Uterus (tissue), 4 donors: ENCODE measurements around the gene C10orf90. TPM values are rescaled to one million over a fixed set of nuclear protein-coding genes. Genes with fewer than 3 reads are reported as not detected.
"Not testable (repeated sequence)": the region's sequence is repeated elsewhere in the genome, so short reads cannot be mapped to it uniquely, and the experiment has no call there.

ENCODE experiments used
- DNase-seq, 2 donors: peaks; one replicate each; pipeline ENCODE4 v3.0.0-alpha.2; 2019 to 2020
- H3K27ac ChIP-seq, 2 donors: fragments of 200-600 bp; sonication (generic); 1 replicate in 1 of 2; 2 replicates in 1 of 2; pipeline ENCODE4 v1.5.1; 2016 to 2018
- H3K27me3 ChIP-seq, 2 donors: fragments of 200-600 bp; sonication (generic); one replicate each; pipeline ENCODE4 v1.5.1; 2018 to 2019; ENCODE audit warnings: control low read depth in 1 of 2
- H3K36me3 ChIP-seq, 2 donors: fragments of 200-600 bp; sonication (generic); one replicate each; pipeline ENCODE4 v1.5.1; 2019; ENCODE audit warnings: control low read depth in 1 of 2
- H3K4me1 ChIP-seq, 2 donors: fragments of 200-600 bp; sonication (generic); one replicate each; pipeline ENCODE4 v1.5.1; 2018 to 2019; ENCODE audit warnings: control low read depth in 1 of 2
- H3K4me3 ChIP-seq, 2 donors: fragments of 200-600 bp; sonication (generic); 1 replicate in 1 of 2; 2 replicates in 1 of 2; pipeline ENCODE4 v1.5.1; 2018 to 2019; ENCODE audit warnings: mild to moderate bottlenecking in 1 of 2
- H3K9me3 ChIP-seq, 2 donors: fragments of 200-600 bp; sonication (generic); one replicate each; pipeline ENCODE4 v1.5.1; 2019; ENCODE audit warnings: control low read depth in 1 of 2
- CTCF ChIP-seq, 4 experiments: fragments of 200-600 bp in 2 of 4; fragments of 450-650 bp in 2 of 4; sonication (generic) in 2 of 4; IDR thresholded peaks; one replicate each; pipeline ENCODE4 v1.5.1; 2016 to 2019; ENCODE audit warnings: antibody characterized with exemption in 4 of 4, mild to moderate bottlenecking in 2 of 4, moderate library complexity in 1 of 4
- POLR2A ChIP-seq, 2 donors: fragments of 450-650 bp; IDR thresholded peaks; one replicate each; pipeline ENCODE4 v1.6.1; 2016; ENCODE audit warnings: antibody characterized with exemption in 2 of 2, mild to moderate bottlenecking in 1 of 2, moderate library complexity in 1 of 2
- intact Hi-C: fragments of 100-400 bp; cut with DNase I; formaldehyde crosslinking; loops from one replicate; pipeline ENCODE4 v1.15.1; 2023; ENCODE audit warnings: low total_unique reads
- total RNA-seq, 4 donors: library from RNA; depleted of rRNA in 3 of 4; stranded (reverse); fragments of >200 nt in 3 of 4; gene quantifications; one replicate each; pipeline versions ENCODE4 v1.1.0 to v1.2.4, GENCODE V29; 2014 to 2023
- donor health status: DM: yes; HTN: yes; CAD: no.

Gene C10orf90
- total RNA-seq, 4 donors from 2014 or later, result 0.21 TPM; not detected in 3

GRCh38 chr10:126563361-126563760 is 107.1 kb downstream of the C10orf90 start:
- Histone ChIP-seq H3K27me3 (no peaks in the 10 kb centered on the region), H3K4me1 (no peaks in the 10 kb centered on the region), H3K4me3 (no peak overlapping the region), H3K36me3 (no peaks in the 10 kb centered on the region), H3K9me3 (no peaks in the 10 kb centered on the region), H3K27ac (no peak overlapping the region)
- TF ChIP-seq POLR2A (IDR thresholded peaks at IDR 0.05) (no peak), CTCF (IDR thresholded peaks at IDR 0.05) (no peak)
- DNase-seq, result no peak
- intact Hi-C loops, result no loop called here

GRCh38 chr10:126561921-126562680 is 108.4 kb downstream of the C10orf90 start:
- Histone ChIP-seq H3K36me3 (no peaks in the 10 kb centered on the region), H3K4me1 (no peaks in the 10 kb centered on the region), H3K9me3 (no peaks in the 10 kb centered on the region), H3K27ac (no peak overlapping the region), H3K4me3 (no peak overlapping the region), H3K27me3 (no peaks in the 10 kb centered on the region)
- intact Hi-C loops, result no loop called here
- TF ChIP-seq POLR2A (IDR thresholded peaks at IDR 0.05) (no peak), CTCF (IDR thresholded peaks at IDR 0.05) (no peak)
- no peak for DNase-seq

- Histone ChIP-seq H3K9me3 (no peaks in the 10 kb centered on the region), H3K4me1 (no peaks in the 10 kb centered on the region), H3K27ac (no peak overlapping the region), H3K36me3 (no peaks in the 10 kb centered on the region), H3K4me3 (no peak overlapping the region), H3K27me3 (no peaks in the 10 kb centered on the region)
- no peak for TF ChIP-seq POLR2A (IDR thresholded peaks at IDR 0.05)
- no peak for TF ChIP-seq CTCF (IDR thresholded peaks at IDR 0.05)
- no peak for DNase-seq
- intact Hi-C loops, result no loop called here
Measured at GRCh38 chr10:126561294-126561920, 109.1 kb downstream of the C10orf90 start.

GRCh38 chr10:126558881-126559280 is 111.6 kb downstream of the C10orf90 start:
- Histone ChIP-seq H3K27ac (no peak overlapping the region), H3K4me3 (no peak overlapping the region), H3K4me1 (no peaks in the 10 kb centered on the region), H3K27me3 (no peaks in the 10 kb centered on the region), H3K36me3 (no peaks in the 10 kb centered on the region), H3K9me3 (no peaks in the 10 kb centered on the region)
- no peak for TF ChIP-seq POLR2A (IDR thresholded peaks at IDR 0.05)
- no peak for TF ChIP-seq CTCF (IDR thresholded peaks at IDR 0.05)
- intact Hi-C loops, result no loop called here
- DNase-seq, result no peak

GRCh38 chr10:126551202-126551601 is 119.3 kb downstream of the C10orf90 start:
- Histone ChIP-seq H3K9me3 (no peaks in the 10 kb centered on the region), H3K27ac (no peak overlapping the region), H3K36me3 (no peaks in the 10 kb centered on the region), H3K27me3 (peaks cover 0 to 4% of the 10 kb centered on the region in 2 donors), H3K4me1 (no peaks in the 10 kb centered on the region), H3K4me3 (no peak overlapping the region)
- no peak for DNase-seq
- intact Hi-C loops, result no loop called here
- TF ChIP-seq CTCF (IDR thresholded peaks at IDR 0.05), result no peak
- TF ChIP-seq POLR2A (IDR thresholded peaks at IDR 0.05), result no peak

- H3K4me1 ChIP-seq, H3K36me3 ChIP-seq, DNase-seq, H3K27ac ChIP-seq, H3K27me3 ChIP-seq, H3K4me3 ChIP-seq, H3K9me3 ChIP-seq, intact Hi-C loops: not testable (repeated sequence)
Measured at GRCh38 chr10:126550586-126550985, 119.9 kb downstream of the C10orf90 start.
